ENCODE measurements around the gene TLL2. TPM values are rescaled to one million over a fixed set of nuclear protein-coding genes. Genes with fewer than 3 reads are reported as not detected.

Gene TLL2
- polyA plus RNA-seq, 2 of the 4 experiments (the other 2 are of a cell fraction) = 0.08 to 0.13 TPM

DNA sequence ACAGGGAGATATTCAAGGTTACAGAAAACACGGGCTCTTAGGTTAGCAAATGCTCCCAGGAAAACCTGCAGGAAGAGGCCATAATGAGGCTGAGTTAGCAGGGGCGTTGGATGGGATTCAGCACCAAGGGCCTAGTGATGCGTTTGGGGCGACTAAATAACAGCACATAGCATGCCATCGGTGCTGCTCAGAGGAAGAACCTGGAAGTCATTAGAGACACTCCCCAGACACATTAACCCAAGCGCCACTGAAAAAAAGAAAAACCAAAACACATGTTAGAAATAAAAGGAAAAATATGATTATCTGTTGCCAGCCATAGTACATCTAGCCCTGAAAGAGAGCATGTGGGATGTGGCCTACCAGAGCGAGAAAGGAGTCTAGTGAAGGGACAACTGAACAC, 126.1 kb downstream of the TLL2 start:
- no peak for DNase-seq (ENCODE audit: low read depth in 1 of 2, low spot score in 1 of 2)
- ChIA-PET CTCF (interaction anchor here (1.6 kb wide), 1 partner anchor 127 kb away, joined by 5 read pairs; the partner anchor contains the start of gene TLL2), POLR2A (no interaction called here)
- Histone ChIP-seq H3K4me2 (no peak overlapping the region), H3K27ac (no peak overlapping the region), H3K9me3 (no peaks in the 10 kb centered on the region), H3K4me3 (no peak overlapping the region), H3K4me1 (no peaks in the 10 kb centered on the region)
- 60% methylated on average over 7 of the region's 7 CpGs for WGBS (ENCODE audit: missing lambda C conversion rate)
- FAIRE-seq = no peak
- no peak for ATAC-seq
- TF ChIP-seq NFE2L2 (conservative IDR thresholded peaks at IDR 0.05; ENCODE audit: low read length) (no peak), HEYL (CRISPR knock-in tag; IDR thresholded peaks at IDR 0.05) (no peak), FOXS1 (CRISPR knock-in tag; IDR thresholded peaks at IDR 0.05) (no peak), POLR2A (IDR thresholded peaks at IDR 0.05; ENCODE audit: low read length) (no peak)

DNA sequence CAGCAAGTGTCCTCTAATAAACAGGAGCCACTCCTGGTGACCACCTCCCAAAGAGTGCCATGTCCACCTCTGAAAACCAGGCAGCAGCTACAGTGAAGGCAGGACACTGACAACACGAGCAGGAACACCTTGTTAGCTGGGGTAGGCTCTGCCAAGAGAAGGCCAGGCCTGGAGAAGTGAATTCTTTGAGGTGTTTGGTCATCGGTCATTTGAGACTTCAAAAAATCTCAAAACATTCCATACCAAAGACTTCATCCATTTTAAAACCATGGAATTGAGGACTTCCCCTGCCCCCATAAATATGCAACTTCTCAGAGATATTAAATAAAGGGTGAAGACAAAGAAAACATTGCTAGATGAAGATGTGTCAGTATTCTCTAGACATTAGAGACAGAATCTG, 126.6 kb downstream of the TLL2 start:
- TF ChIP-seq EP300 (IDR thresholded peaks at IDR 0.05) (no peak), NPAS2 (CRISPR knock-in tag; IDR thresholded peaks at IDR 0.05; ENCODE audit: borderline replicate concordance) (no peak), CHD4 (IDR thresholded peaks at IDR 0.05; ENCODE audit: borderline replicate concordance) (no peak), ZFP36 (IDR thresholded peaks at IDR 0.05; ENCODE audit: borderline replicate concordance, partially characterized antibody) (no peak), JUN (IDR thresholded peaks at IDR 0.05) (no peak), CHD2 (IDR thresholded peaks at IDR 0.05; ENCODE audit: low read length, partially characterized antibody) (no peak), POLR2AphosphoS2 (conservative IDR thresholded peaks at IDR 0.05; ENCODE audit: low read length) (no peak)
- TF ChIP-seq, protein P1, sequence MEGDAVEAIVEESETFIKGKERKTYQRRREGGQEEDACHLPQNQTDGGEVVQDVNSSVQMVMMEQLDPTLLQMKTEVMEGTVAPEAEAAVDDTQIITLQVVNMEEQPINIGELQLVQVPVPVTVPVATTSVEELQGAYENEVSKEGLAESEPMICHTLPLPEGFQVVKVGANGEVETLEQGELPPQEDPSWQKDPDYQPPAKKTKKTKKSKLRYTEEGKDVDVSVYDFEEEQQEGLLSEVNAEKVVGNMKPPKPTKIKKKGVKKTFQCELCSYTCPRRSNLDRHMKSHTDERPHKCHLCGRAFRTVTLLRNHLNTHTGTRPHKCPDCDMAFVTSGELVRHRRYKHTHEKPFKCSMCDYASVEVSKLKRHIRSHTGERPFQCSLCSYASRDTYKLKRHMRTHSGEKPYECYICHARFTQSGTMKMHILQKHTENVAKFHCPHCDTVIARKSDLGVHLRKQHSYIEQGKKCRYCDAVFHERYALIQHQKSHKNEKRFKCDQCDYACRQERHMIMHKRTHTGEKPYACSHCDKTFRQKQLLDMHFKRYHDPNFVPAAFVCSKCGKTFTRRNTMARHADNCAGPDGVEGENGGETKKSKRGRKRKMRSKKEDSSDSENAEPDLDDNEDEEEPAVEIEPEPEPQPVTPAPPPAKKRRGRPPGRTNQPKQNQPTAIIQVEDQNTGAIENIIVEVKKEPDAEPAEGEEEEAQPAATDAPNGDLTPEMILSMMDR (IDR thresholded peaks at IDR 0.05) = no peak
- TF ChIP-seq, protein P2, sequence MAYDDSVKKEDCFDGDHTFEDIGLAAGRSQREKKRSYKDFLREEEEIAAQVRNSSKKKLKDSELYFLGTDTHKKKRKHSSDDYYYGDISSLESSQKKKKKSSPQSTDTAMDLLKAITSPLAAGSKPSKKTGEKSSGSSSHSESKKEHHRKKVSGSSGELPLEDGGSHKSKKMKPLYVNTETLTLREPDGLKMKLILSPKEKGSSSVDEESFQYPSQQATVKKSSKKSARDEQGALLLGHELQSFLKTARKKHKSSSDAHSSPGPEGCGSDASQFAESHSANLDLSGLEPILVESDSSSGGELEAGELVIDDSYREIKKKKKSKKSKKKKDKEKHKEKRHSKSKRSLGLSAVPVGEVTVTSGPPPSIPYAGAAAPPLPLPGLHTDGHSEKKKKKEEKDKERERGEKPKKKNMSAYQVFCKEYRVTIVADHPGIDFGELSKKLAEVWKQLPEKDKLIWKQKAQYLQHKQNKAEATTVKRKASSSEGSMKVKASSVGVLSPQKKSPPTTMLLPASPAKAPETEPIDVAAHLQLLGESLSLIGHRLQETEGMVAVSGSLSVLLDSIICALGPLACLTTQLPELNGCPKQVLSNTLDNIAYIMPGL (CRISPR knock-in tag; IDR thresholded peaks at IDR 0.05; ENCODE audit: borderline replicate concordance) = no peak

DNA sequence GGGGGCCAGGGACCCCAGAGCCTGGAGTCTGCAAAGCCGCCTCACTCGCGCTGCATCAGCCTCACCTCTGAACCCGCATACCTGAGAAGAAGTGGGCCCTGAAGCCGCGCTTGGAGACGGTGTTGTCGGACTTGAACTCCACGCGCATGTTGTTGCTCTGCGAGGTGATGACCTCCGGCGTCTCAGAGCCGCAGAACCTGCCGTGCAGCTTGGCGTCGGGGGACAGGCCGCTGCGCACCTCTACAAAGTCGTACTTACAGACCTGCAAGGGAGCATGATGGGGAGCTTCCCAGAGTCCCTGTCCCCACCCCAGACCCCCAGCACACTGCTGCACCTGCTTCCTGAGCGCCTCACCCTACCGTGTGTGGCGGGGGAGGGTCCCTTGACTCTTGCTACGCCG, 129.2 kb downstream of the TLL2 start:
- FAIRE-seq = no peak
- no peak for DNase-seq (ENCODE audit: low read depth in 1 of 2, low spot score in 1 of 2)
- ATAC-seq = no peak

More for the DNA sequence above, 126.6 kb downstream of the TLL2 start:
- WGBS (ENCODE audit: missing lambda C conversion rate) = 29% methylated on average over 2 of the region's 2 CpGs
- no peak for ATAC-seq
- POLR2A ChIA-PET = no interaction called here
- no peak overlapping the region for H3K4me2 ChIP-seq
- CTCF ChIA-PET = interaction anchor here (1.2 to 4.3 kb wide), 4 partner anchors 9 to 291 kb away, joined by 3 to 28 read pairs (median 13); partner anchors contain the start of gene TLL2
- no peak overlapping the region for H3K27ac ChIP-seq
- no peak overlapping the region for H3K4me3 ChIP-seq
- no peak for DNase-seq (ENCODE audit: low read depth in 1 of 2, low spot score in 1 of 2)
- H3K9me3 ChIP-seq = no peaks in the 10 kb centered on the region
- no peak for FAIRE-seq
- no peaks in the 10 kb centered on the region for H3K4me1 ChIP-seq

DNA sequence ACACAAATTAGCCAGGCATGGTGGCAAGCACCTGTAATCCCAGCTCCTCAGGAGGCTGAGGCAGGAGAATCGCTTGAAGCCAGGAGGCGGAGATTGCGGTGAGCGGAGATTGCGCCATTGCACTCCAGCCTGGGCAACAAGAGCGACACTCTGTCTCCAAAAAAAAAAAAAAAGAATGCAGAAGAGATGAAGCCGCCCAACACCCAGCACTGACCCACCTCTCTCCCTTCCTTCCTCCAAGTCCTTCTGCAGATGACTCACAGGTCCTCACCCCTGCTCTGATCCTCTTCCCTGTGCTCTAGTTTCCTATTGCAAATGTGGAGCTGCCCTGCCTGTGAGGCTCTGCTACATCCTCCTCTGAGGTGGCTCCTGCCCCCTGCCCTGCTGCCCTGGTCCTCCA, 132.9 kb downstream of the TLL2 start:
- POLR2A ChIA-PET = no interaction called here
- Histone ChIP-seq H3K4me3 (no peak overlapping the region), H3K4me2 (no peak overlapping the region), H3K27ac (no peak overlapping the region), H3K4me1 (no peaks in the 10 kb centered on the region), H3K9me3 (no peaks in the 10 kb centered on the region)
- DNase-seq (ENCODE audit: low read depth in 1 of 2, low spot score in 1 of 2) = peak in 1 of 2 experiments; percentile 11
- WGBS (ENCODE audit: missing lambda C conversion rate) = 86% methylated on average over 7 of the region's 7 CpGs
- CTCF ChIA-PET = interaction anchor here (0.7 to 2.9 kb wide), 2 partner anchors 10 to 830 kb away, joined by 3 to 8 read pairs; no protein-coding TSS in a partner anchor
- peak; percentile 45; a peak in 3 of 6 replicates for ATAC-seq
- no peak for FAIRE-seq
- TF ChIP-seq KDM1A (IDR thresholded peaks at IDR 0.05; ENCODE audit: low read depth) (no peak), MAZ (IDR thresholded peaks at IDR 0.05; ENCODE audit: borderline replicate concordance, low read depth, low read length) (no peak), EHF (CRISPR knock-in tag; IDR thresholded peaks at IDR 0.05) (no peak), JUNB (IDR thresholded peaks at IDR 0.05) (no peak), EP300 (IDR thresholded peaks at IDR 0.05) (no peak), KDM5A (IDR thresholded peaks at IDR 0.05) (no peak), HOXB5 (CRISPR knock-in tag; IDR thresholded peaks at IDR 0.05) (no peak), EHMT2 (IDR thresholded peaks at IDR 0.05; ENCODE audit: low read depth) (no peak), POLR2AphosphoS2 (conservative IDR thresholded peaks at IDR 0.05; ENCODE audit: low read length) (no peak), CHD2 (IDR thresholded peaks at IDR 0.05; ENCODE audit: low read length, partially characterized antibody) (no peak)
- TF ChIP-seq, protein P3, sequence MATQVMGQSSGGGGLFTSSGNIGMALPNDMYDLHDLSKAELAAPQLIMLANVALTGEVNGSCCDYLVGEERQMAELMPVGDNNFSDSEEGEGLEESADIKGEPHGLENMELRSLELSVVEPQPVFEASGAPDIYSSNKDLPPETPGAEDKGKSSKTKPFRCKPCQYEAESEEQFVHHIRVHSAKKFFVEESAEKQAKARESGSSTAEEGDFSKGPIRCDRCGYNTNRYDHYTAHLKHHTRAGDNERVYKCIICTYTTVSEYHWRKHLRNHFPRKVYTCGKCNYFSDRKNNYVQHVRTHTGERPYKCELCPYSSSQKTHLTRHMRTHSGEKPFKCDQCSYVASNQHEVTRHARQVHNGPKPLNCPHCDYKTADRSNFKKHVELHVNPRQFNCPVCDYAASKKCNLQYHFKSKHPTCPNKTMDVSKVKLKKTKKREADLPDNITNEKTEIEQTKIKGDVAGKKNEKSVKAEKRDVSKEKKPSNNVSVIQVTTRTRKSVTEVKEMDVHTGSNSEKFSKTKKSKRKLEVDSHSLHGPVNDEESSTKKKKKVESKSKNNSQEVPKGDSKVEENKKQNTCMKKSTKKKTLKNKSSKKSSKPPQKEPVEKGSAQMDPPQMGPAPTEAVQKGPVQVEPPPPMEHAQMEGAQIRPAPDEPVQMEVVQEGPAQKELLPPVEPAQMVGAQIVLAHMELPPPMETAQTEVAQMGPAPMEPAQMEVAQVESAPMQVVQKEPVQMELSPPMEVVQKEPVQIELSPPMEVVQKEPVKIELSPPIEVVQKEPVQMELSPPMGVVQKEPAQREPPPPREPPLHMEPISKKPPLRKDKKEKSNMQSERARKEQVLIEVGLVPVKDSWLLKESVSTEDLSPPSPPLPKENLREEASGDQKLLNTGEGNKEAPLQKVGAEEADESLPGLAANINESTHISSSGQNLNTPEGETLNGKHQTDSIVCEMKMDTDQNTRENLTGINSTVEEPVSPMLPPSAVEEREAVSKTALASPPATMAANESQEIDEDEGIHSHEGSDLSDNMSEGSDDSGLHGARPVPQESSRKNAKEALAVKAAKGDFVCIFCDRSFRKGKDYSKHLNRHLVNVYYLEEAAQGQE (IDR thresholded peaks at IDR 0.05) = no peak

More for the DNA sequence above, 129.2 kb downstream of the TLL2 start:
- H3K27ac ChIP-seq = no peak overlapping the region
- TF ChIP-seq, protein P4, sequence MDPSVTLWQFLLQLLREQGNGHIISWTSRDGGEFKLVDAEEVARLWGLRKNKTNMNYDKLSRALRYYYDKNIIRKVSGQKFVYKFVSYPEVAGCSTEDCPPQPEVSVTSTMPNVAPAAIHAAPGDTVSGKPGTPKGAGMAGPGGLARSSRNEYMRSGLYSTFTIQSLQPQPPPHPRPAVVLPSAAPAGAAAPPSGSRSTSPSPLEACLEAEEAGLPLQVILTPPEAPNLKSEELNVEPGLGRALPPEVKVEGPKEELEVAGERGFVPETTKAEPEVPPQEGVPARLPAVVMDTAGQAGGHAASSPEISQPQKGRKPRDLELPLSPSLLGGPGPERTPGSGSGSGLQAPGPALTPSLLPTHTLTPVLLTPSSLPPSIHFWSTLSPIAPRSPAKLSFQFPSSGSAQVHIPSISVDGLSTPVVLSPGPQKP (IDR thresholded peaks at IDR 0.05; ENCODE audit: low read depth, low read length) = no peak
- ChIA-PET POLR2A (no interaction called here), CTCF (interaction anchor here (0.8 to 4.3 kb wide), 5 partner anchors 9 to 126 kb away, joined by 3 to 28 read pairs (median 12); no protein-coding TSS in a partner anchor)
- H3K9me3 ChIP-seq = no peaks in the 10 kb centered on the region
- H3K4me3 ChIP-seq = no peak overlapping the region
- WGBS (ENCODE audit: missing lambda C conversion rate) = 68% methylated on average over 22 of the region's 25 CpGs
- H3K4me1 ChIP-seq = no peaks in the 10 kb centered on the region
- no peak overlapping the region for H3K4me2 ChIP-seq
